Measurements from ENCODE around the gene SLCO1A2.

Gene SLCO1A2

GRCh38 chr12:21354641-21355040, 19.9 kb upstream of the SLCO1A2 start:
- Histone ChIP-seq H3F3A (ENCODE audit: control insufficient read depth, insufficient read depth) (no peaks in the 10 kb centered on the region), H3K4me3 (ENCODE audit: low read length) (no peak overlapping the region), H3K4me2 (ENCODE audit: low read length) (no peak overlapping the region), H3K9me3 (ENCODE audit: control insufficient read depth, insufficient read depth, low read length) (no peaks in the 10 kb centered on the region), H3K36me3 (ENCODE audit: control insufficient read depth, low read length) (no peaks in the 10 kb centered on the region), H3K79me2 (ENCODE audit: control insufficient read depth, low read length) (no peaks in the 10 kb centered on the region), H3K27me3 (ENCODE audit: control insufficient read depth, low read length) (no peaks in the 10 kb centered on the region), H3K27ac (ENCODE audit: low read depth, low read length) (no peak overlapping the region), H3K4me1 (ENCODE audit: control insufficient read depth, low read length) (no peaks in the 10 kb centered on the region), H4K20me1 (ENCODE audit: control insufficient read depth, insufficient read depth, low read depth, low read length) (no peaks in the 10 kb centered on the region), H3K9me2 (replicated peaks; ENCODE audit: control insufficient read depth, low read length) (0 out of 2 replicates have a peak, but pooled peaks cover 2% of the 10 kb centered on the region)
- TF ChIP-seq EZH2phosphoT487 (IDR thresholded peaks at IDR 0.05; ENCODE audit: borderline replicate concordance, low read length) = no peak
- TF ChIP-seq CTCF (IDR thresholded peaks at IDR 0.05; ENCODE audit: low read depth, low read length, poor library complexity, severe bottlenecking) = no peak

- Histone ChIP-seq H3K4me1 (ENCODE audit: control insufficient read depth, low read length) (no peaks in the 10 kb centered on the region), H3K4me3 (ENCODE audit: low read length) (no peak overlapping the region), H3K9me2 (replicated peaks; ENCODE audit: control insufficient read depth, low read length) (0 out of 2 replicates have a peak, but pooled peaks cover under 1% of the 10 kb centered on the region), H3K27ac (ENCODE audit: low read depth, low read length) (no peak overlapping the region), H3F3A (ENCODE audit: control insufficient read depth, insufficient read depth) (no peaks in the 10 kb centered on the region), H3K79me2 (ENCODE audit: control insufficient read depth, low read length) (no peaks in the 10 kb centered on the region), H3K36me3 (ENCODE audit: control insufficient read depth, low read length) (no peaks in the 10 kb centered on the region), H3K9me3 (ENCODE audit: control insufficient read depth, insufficient read depth, low read length) (no peaks in the 10 kb centered on the region), H3K27me3 (ENCODE audit: control insufficient read depth, low read length) (no peaks in the 10 kb centered on the region), H3K4me2 (ENCODE audit: low read length) (no peak overlapping the region), H4K20me1 (ENCODE audit: control insufficient read depth, insufficient read depth, low read depth, low read length) (no peaks in the 10 kb centered on the region)
- no peak for TF ChIP-seq CTCF (IDR thresholded peaks at IDR 0.05; ENCODE audit: low read depth, low read length, poor library complexity, severe bottlenecking)
- no peak for TF ChIP-seq EZH2phosphoT487 (IDR thresholded peaks at IDR 0.05; ENCODE audit: borderline replicate concordance, low read length)
Observed at GRCh38 chr12:21353948-21354347, 19.2 kb upstream of the SLCO1A2 start.

GRCh38 chr12:21353487-21353886, 18.8 kb upstream of the SLCO1A2 start:
- H3K79me2 ChIP-seq (ENCODE audit: control insufficient read depth, low read length) = no peaks in the 10 kb centered on the region
- no peak overlapping the region for H3K27ac ChIP-seq (ENCODE audit: low read depth, low read length)
- H4K20me1 ChIP-seq (ENCODE audit: control insufficient read depth, insufficient read depth, low read depth, low read length) = no peaks in the 10 kb centered on the region
- no peaks in the 10 kb centered on the region for H3K36me3 ChIP-seq (ENCODE audit: control insufficient read depth, low read length)
- no peaks in the 10 kb centered on the region for H3K9me2 ChIP-seq (replicated peaks; ENCODE audit: control insufficient read depth, low read length)
- no peak overlapping the region for H3K4me2 ChIP-seq (ENCODE audit: low read length)
- H3K4me3 ChIP-seq (ENCODE audit: low read length) = no peak overlapping the region
- H3K9me3 ChIP-seq (ENCODE audit: control insufficient read depth, insufficient read depth, low read length) = no peaks in the 10 kb centered on the region
- TF ChIP-seq CTCF (IDR thresholded peaks at IDR 0.05; ENCODE audit: low read depth, low read length, poor library complexity, severe bottlenecking) (no peak), EZH2phosphoT487 (IDR thresholded peaks at IDR 0.05; ENCODE audit: borderline replicate concordance, low read length) (no peak)
- H3F3A ChIP-seq (ENCODE audit: control insufficient read depth, insufficient read depth) = no peaks in the 10 kb centered on the region
- no peaks in the 10 kb centered on the region for H3K27me3 ChIP-seq (ENCODE audit: control insufficient read depth, low read length)
- H3K4me1 ChIP-seq (ENCODE audit: control insufficient read depth, low read length) = no peaks in the 10 kb centered on the region

GRCh38 chr12:21350975-21351374, 16.3 kb upstream of the SLCO1A2 start:
- Histone ChIP-seq H3K27me3 (ENCODE audit: control insufficient read depth, low read length) (no peaks in the 10 kb centered on the region), H3K27ac (ENCODE audit: low read depth, low read length) (no peak overlapping the region), H4K20me1 (ENCODE audit: control insufficient read depth, insufficient read depth, low read depth, low read length) (no peaks in the 10 kb centered on the region), H3K9me3 (ENCODE audit: control insufficient read depth, insufficient read depth, low read length) (no peaks in the 10 kb centered on the region), H3K4me1 (ENCODE audit: control insufficient read depth, low read length) (no peaks in the 10 kb centered on the region), H3K36me3 (ENCODE audit: control insufficient read depth, low read length) (no peaks in the 10 kb centered on the region), H3K4me3 (ENCODE audit: low read length) (no peak overlapping the region), H3K79me2 (ENCODE audit: control insufficient read depth, low read length) (no peaks in the 10 kb centered on the region), H3K9me2 (replicated peaks; ENCODE audit: control insufficient read depth, low read length) (no peaks in the 10 kb centered on the region), H3K4me2 (ENCODE audit: low read length) (no peak overlapping the region), H3F3A (ENCODE audit: control insufficient read depth, insufficient read depth) (no peaks in the 10 kb centered on the region)
- TF ChIP-seq EZH2phosphoT487 (IDR thresholded peaks at IDR 0.05; ENCODE audit: borderline replicate concordance, low read length) (no peak), CTCF (IDR thresholded peaks at IDR 0.05; ENCODE audit: low read depth, low read length, poor library complexity, severe bottlenecking) (no peak)
